GM21619 (cell line): ENCODE measurements around the gene ZBTB5.

Source experiments
- ATAC-seq: cut with Tn5 transposase; IDR thresholded peaks from one replicate; pipeline ENCODE4 v1.9.1; 2021; ENCODE audit not compliant: unreplicated experiment

The ZBTB5 gene

DNA sequence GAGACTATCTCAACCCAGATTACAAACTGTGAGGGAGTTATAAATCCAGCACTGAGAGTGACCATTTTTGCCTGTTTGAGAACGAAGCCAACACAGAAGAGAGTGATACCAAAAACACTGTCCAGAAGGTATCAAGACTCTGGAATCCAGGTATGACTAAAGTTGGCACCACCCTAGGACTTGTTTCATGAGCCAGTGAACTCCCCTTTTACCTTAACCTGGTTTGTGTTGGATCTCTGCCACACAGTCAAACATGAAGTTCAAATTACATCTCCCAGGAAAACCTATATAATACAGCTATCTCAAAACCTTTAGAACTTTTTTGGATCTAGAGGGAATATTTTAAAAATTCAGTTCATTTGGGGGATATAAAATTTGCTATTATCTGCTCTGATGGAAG, 11.4 kb downstream of the ZBTB5 start:
- ATAC-seq, result no peak

DNA sequence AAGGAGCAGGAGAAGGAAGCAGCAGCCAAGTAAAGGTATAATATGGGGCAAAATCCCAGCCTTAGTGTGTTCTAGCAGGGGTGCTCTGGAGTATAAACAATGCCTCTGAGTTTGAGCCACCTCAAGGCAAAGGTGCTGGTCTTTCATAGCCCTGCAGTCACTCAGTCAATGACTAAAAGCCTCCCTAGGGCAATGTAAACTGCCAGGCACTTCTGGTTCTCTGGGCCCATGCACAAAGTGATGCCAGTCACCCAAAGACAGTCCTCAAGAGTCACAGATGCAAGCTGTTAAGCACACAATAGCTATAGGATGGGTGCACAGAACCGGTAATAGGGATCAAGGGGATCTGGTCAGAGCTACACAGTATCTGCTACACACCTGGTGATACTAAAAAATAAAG, 12.6 kb downstream of the ZBTB5 start:
- no peak for ATAC-seq

DNA sequence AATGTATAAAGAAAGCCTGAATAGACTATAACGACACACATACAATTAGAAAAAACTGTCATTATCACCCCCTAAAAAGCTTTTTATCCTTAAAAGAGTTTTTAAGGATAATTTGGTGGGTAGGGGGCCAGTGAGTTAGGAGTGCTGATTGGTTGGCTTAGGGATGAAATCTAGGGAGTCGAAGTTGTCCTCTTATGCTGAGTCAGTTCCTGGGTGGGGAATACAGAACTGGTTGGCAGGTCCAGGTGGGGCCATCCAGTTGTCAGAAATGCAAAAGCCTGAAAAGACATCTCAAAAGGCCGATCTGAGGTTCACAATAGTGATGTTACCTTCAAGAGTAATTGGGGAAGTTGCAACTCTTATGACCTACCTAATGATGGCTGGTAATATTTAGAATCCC, 13.6 kb downstream of the ZBTB5 start:
- ATAC-seq, result no peak

DNA sequence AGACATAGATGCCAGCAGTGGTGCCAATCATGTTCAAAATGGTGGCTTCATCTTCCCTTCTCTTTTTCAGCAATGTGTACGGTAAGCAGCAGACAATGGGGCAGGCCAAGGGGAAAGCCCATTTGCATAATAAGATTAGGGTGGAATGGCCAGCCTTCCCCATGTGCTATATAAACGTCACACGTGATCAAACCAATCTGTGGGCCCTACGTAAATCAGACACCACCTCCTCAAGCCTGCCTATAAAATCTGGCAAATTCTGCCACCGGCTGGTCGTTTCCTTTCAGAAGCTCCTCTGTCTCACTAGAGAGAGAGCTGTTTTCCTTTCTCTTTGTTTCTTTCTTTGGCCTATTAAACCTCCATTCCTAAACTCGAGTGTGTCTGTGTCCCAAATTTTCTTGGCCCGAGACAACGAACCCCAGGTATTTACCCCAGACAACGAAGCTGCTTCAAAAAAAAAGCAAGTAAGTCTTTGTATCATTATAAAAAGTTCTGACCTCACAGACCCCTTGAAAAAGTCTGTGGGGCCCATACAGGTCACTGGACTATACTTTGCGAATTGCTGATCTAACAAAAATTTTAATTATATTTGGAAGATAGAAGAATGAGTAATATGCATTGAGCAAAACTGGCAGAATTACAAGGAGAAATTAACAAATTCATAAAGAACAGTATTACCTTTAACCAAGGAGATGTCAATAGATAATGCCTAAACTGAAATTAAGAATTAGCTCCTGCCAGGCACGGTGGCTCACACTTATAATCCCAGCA, 15.2 kb downstream of the ZBTB5 start:
- ATAC-seq, result no peak

DNA sequence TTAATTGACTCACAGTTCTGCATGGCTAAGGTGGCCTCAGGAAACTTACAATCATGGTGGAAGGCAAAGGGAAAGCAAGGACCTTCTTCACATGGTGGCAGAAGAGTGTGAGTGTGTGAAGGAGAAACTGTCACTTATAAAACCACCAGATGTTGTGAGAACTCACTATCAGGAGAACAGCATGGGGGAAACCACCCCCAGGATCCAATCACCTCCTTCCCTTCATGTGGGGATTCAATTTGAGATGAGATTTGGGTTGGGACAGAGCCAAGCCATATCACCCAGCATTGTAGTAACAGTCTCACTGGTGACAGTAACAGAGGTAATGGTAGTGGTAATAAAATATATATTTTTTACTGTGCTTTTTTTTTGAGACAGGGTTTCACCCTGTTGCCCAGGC, 18.1 kb downstream of the ZBTB5 start:
- ATAC-seq, result no peak

DNA sequence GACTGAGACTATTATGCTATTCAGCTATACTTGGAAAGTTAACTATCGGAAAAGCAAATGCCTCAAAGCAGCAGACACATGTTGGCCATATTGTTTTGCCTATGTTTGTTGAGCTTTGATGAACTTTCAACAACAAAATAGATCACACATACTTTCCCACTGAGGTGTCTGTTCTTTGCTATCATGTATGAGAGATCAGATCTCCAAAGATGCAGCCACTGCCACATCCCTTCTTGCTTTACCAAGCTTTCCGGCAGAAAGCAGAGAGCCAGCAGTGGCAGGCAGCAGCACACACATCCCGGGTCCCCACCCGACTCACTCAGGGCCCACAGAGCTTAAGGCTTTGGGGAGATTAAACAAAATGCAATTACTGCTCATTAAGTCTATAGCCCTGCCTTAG, 18.8 kb downstream of the ZBTB5 start:
- ATAC-seq, result no peak

DNA sequence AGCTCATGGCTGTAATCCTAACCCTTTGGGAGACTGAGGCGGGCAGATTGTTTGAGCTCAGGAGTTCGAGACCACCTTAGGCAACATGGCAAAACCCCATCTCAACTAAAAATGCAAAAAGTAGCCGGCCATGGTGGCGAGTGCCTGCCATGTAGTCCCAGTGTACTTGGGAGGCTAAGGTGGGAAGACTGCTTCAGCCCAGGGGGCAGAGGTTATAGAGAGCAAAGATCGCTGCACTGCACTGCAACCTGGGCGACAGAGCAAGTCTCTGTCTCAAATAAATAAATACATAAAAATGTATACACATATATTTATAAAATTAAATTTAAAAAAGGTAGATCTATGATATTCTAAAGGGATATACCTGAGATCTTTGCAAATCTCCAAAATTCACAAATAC, 19.4 kb downstream of the ZBTB5 start:
- no peak for ATAC-seq

DNA sequence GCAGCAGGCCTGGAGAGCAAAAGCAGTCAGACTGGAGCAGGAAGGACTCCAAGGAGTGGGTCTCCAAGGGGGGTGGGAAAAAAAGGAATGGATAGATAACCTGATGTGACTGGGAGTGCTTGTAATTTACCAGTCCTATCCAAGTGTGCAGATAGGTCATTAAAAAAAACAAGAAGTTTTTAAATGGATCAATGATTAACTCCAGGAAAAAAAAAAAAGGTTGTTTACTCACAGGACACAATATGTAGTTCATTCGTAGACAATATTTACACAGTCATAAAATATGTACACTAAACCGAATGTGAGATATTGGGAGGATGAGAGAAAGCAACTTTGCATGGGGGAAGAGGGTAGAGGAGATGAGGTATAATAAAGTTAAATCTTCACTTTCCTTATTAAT, 20.4 kb downstream of the ZBTB5 start:
- no peak for ATAC-seq

DNA sequence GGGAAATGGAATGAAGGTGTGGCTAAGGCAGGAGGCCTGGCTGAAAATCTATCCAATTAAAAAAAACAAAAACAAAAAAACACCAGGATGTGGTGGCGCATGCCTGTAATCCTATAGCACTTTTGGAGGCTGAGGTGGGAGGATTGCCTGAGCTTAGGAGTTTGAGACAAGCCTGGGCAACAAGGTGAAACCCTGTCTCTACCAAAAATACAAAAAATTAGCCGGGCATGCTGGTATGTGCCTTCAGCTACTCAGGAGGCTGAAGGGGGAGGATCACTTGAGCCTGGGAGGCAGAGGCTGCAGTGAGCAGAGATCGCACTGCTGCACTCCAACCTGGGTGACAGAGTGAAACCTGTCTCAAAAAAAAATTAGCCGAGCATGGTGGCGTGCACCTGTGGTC, 21.7 kb downstream of the ZBTB5 start:
- ATAC-seq, result no peak

DNA sequence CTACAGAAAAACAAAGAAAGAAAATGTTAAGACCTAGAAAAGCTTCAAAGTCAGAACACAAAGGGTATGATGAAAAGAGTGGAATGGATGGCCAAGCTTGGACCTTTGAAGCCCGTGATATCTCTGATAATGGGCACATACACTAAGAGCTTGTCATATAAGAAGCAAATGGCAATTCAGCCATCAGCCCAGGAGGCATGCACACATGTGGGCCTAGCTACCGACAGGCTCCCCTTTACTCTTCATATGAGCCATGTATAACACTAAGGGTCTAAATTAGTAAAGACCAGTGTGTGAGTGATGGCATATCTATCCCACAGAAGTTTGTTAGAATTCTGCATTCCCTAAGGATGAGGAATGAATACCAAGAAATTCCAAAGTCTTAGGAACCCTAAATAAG, 22.7 kb downstream of the ZBTB5 start:
- no peak for ATAC-seq

DNA sequence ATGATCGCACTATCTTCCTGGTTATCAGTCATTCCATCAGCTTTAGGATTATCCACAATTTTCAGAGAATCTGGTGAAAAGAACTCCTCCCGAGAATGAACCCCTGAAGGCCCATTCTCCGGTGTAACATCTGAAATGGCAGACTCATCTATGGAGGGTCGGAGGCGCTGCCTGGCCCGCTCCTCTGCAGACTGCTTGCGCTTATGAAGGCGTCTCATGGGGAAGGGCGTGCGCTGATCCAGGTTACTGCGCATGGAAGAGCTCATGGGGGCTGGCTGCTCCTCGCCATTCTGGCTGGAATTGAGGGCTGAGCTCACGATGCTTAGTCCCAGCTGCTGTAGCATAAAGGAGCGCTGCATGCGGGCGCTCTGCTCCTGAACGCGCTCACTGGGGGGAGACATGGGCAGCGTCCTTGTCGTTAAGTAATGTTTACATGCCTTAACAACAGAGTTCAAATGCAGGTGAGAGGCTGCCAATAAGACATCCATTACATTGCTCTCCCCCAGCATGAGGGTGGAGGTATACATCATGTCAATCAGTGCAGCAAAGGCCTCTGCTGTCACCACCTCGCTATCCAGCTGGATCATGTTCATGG, 23.4 kb downstream of the ZBTB5 start:
- ATAC-seq, result no peak

DNA sequence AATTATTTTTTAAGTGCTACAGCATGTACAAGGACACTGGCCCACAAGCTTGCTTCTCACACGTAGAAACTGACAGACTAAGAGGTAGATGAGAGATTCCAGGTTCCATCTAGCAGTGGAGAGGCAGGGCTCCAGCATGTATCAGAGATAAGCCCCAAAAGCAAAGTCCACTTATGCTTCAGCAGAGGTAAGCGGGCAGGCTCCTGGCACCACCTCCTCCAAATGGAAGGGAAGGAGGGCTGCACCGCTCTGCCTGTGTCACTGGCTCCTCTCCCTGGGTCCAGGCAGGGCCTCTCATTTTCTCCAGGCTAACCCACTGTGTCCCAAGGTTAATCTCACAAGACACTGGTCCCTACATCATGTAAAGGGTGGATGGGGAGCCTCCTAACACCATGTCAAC, 26.9 kb downstream of the ZBTB5 start:
- ATAC-seq, result no peak

DNA sequence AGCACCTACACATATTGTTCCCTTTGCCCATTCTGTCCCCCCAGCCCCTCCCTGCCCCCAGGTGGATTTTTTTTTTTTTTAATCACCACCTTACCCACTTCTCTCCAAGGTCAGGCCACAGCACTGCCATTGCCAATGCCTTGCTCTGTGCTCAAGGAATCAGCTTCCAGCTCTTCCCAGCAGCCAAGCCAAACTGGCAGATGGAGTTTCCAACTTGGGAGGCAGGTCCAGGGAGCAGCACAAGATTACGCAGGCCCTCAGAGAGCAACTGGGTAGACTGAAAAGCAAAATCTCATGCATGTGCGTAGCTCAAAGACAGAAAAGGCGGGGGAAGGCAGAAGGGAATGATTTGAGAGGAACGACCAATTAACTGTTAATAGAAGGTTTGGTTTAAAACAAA, 27.6 kb downstream of the ZBTB5 start:
- no peak for ATAC-seq

DNA sequence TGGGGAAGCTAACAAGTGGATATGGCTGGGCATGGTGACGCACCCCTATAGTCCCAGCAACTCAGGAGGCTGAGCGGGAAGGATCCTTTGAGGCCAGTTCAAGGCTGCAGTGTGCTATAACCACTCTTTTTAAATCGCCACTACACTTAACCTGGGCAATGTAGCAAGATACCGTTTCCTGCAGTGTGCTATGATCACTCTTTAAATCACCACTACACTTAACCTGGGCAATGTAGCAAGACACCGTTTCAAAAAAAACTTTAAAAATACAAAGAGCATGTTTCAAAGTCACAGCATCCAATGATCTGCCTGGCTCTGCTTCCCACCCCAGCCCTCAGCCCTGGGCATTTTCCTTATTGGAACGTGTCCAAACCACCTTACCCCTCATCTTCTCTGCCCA, 28.2 kb downstream of the ZBTB5 start:
- no peak for ATAC-seq

DNA sequence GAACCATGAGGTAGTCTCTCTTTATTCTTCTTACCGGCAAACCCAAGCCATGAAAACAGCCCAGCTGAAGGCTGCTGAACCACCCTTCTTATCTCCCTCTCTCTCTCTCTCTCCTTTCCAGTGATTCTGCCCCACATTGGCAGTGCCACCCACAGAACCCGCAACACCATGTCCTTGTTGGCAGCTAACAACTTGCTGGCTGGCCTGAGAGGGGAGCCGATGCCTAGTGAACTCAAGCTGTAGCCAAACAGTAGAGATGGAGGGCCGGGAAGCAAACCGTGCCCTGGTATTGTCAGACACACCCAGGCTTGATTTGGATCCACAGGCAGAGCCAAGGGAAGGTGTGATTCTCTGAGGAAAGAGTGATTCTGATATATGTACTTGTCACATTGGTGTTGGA, 28.7 kb downstream of the ZBTB5 start:
- ATAC-seq, result no peak

DNA sequence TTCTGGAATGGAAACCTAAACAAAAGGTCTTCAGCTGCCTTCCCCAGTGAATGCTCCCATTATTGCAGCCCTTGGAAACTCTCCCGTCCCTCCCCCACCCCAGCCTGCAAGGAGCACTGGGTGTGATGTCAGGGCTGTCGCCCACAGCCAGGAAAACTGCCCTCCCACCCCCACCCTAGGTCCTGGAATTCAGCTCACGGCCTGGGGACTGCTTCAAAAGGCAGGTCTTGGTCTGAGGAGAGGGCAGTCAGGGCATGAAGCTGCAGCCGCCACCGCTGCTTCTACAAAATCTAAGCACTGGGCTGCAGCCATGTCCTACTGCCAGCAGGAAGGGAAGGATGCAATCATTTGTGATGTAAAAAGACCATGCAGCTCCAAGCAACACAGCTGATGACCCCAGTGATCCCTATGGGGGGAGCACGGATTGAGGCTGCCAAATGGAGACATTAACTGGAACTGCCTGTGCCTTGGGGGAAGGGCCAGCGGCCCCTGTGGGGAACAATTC, 31.3 kb downstream of the ZBTB5 start:
- no peak for ATAC-seq

DNA sequence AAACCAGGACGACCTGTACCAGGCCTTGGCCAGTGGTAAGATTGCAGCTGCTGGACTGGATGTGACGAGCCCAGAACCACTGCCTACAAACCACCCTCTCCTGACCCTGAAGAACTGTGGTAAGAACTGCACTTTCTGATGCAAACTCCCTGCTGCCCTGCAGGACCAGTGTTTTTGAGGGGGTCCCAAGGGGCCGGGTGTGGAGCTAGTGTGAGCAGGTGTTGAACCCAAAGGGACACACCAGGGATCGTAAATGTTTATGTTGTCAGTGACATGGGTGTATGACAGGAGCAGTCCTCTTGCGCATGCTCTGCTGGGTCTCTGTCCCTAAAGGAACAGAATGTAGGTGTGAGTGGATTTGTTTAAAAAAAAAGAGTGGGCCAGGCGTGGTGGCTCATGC, 33.2 kb downstream of the ZBTB5 start:
- no peak for ATAC-seq

DNA sequence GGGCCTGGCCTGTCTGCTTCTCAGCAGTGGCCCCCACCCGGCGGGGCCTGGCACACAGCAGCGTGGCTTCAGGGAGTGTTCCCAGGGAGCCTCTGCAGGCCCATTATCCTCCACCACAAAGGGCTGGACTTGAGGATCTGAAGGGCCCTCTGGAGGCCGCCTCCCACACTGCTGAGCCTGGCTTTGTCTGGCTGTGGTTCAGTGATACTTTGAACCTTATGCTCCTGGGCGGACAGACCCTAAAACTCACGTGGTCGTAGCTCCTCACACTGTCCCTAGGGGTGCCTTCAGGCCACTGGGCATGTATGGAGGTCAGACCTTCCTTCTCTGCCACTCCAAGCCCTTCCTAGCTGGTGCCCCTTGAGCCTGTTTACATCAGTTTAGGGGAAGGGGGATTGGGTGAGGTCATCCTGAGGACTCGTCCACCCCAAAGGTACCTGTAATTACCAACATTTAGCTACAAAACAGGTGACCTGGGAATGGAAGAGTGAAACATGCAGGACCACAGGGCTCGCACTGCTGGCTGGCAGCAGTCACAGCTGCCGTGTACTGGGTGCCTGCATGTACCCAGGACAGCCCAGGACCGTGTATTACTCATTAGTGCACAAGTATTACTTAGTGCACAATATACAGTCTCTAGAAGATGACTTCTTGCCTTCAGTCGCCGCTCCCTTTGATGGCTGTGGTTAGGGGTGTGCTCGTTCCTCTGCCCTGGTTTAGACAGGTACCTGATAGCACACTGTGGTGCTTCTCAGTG, 34.2 kb downstream of the ZBTB5 start:
- ATAC-seq, result no peak

DNA sequence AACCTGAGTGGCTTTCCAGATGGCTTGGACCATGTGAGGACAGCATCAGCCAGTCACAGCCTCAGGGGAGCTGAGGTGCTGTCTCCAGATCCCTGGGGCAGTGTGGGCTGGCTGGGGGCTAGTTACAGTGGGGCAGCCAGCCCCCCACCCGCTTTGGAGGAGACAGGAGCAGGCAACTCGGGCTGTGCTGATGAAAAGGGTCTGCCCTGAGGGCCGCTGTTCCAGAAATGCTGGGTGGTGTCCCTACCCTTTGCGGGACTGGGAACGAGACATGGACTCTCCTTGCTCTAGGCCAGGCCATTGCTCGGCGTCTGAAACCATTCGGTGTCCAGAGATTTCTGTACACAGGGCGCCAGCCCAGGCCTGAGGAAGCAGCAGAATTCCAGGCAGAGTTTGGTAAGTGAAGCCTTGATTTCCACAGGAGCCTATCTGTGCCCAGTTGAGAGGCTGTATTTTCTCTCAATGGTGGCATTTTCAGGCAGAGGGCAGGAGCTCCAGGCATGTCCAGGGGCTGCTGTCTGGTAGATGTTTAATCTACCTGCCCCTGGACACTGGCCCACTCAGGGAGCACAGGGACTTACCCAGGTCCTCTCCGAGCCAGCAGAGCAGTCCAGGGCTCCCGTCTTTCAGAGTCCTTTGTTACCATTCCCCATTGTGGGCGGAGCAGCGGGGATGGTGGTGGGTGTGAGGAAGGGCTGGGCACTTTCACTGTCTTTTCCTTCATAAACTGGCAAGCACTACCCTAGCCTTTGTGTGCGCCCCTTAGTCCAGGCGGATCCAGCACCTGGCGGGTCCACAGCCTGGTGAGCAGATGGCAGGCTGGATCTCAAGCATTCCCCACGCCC, 35.6 kb downstream of the ZBTB5 start:
- ATAC-seq, result no peak

DNA sequence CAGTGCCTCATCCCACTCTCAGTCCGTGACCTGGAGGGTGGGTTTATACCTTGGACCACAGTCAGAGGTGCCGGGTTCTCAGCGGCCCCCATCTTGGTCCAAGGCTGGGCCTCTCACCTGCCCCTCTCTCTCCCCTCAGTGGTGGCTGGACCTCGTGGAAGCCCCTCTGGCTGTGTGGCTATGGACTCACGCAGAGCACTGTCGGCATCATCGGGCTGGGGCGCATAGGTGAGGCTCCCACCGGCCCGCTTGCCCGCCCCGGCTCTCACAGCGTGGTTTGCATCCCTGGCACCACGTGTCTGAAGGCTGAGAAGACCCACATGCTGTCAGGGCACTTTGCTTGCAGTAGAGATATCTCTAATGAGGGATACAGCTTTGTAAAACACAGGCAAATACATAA, 36.9 kb downstream of the ZBTB5 start:
- no peak for ATAC-seq

DNA sequence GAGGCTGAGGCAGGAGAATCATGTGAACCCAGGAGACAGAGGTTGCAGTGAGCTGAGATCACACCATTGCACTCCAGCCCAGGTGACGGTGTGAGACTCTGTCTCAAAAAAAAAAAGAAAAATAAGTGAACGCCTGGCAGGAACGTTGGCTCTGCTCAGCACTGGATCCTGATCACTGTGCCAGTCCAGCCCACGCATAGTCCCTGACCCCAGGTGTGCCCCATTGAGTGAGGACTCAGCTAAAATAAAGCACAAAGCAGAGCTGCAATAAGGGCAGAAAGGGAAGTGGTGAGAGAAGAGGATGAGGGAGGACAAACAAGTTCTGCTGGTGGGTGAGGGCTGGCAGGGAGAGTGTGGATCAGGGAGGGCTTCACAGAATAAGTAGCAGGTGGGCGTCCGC, 38.4 kb downstream of the ZBTB5 start:
- no peak for ATAC-seq
